Measurements from ENCODE around the gene FLVCR2.
"Not testable (repeated sequence)": the region's sequence is repeated elsewhere in the genome, so short reads cannot be mapped to it uniquely, and the experiment has no call there.

Gene FLVCR2

GRCh38 chr14:75673345-75674035 lies 95.1 kb downstream of the FLVCR2 start:
- no peak for DNase-seq

GRCh38 chr14:75675265-75675960 lies 97.0 kb downstream of the FLVCR2 start:
- no peak for DNase-seq

DNA sequence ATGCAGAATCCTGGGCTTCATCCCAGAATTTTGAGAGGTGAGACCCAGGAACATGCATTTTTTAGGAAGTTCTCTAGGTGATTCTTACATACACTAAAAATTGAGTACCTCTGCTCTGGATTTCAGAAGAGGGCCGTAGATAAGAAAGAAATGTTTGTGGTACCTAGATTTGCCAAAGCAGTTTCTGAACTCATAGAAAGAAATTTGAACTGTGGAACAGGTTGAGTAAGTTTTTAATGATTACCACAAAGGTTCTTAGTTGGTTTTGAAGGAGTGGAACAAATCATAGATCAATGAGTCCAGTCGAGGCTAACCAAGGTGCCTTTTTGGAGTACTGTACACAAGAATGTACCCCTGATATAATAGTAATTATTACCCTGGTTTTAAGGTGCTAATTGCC lies 107.5 kb downstream of the FLVCR2 start:
- DNase-seq = no peak

DNA sequence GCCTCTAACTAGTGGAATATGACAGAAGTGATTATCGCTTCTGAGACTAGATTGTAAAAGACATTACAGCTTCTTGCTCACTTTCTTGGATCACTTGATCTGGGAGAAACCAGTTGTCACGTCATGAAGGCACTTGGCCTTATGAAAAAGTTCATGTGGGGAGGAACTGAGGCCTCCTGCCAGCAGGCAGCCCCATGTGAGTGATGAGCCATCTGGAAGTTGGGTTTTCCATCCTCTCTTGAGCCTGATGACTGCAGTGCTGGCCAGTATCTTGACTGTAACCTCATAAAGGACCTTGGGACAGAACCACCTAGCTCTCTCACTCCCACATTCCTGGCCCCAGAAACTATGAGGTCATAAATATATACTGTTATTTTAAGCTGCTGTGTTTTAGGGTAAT lies 110.6 kb downstream of the FLVCR2 start:
- no peak for DNase-seq

- DNase-seq = no peak
Observed at GRCh38 chr14:75690010-75690409, 111.6 kb downstream of the FLVCR2 start.

- not testable (repeated sequence) for DNase-seq
Observed at GRCh38 chr14:75695025-75695424, 116.6 kb downstream of the FLVCR2 start.

DNA sequence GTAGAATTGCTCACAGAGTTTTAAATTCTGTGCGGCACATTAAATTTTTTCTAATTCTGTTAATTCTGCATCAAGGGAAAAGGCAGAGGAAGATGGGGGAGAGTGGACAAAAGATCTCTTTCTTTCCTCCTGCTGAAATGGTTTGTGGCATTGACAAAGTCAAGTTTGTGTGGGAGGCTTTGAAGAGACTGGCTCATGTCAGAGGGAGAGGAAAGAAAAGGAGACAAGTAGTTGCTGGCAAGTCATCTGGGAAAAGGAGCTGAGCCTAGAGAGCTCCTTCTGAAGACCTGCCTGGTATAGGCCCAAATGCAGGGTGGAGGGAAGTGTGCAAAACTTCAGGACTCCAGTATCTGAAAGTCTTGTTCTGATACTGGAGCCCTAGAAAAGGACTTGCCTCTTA lies 119.0 kb downstream of the FLVCR2 start:
- DNase-seq = no peak
